ENCODE measurements around the gene TTC39B.
"Not testable (repeated sequence)": the region's sequence is repeated elsewhere in the genome, so short reads cannot be mapped to it uniquely, and the experiment has no call there.

Gene TTC39B

DNA sequence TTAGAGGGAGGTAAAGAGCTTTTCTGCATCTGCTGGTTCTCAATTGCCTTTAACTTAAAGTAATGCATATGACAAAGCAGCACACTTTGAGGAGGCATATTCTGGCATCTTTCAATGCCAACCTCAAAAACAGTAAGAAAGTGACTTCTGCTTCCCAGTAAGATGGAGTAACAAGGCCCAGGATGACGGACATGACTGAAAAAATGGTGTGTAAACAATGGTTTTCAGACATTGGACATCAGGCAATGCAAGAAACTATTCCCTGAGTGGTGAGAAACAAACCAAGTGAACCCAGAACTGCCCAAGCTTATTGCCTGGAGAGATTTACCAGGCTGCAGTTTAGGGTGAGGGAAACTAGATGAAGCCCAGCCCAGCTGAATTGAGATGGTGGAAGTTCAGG, 39.8 kb upstream of the TTC39B start:
- no peak overlapping the region for H3K4me3 ChIP-seq (ENCODE audit: low read length)
- DNase-seq (ENCODE audit: low read depth): no peak
- TF ChIP-seq, protein P1, sequence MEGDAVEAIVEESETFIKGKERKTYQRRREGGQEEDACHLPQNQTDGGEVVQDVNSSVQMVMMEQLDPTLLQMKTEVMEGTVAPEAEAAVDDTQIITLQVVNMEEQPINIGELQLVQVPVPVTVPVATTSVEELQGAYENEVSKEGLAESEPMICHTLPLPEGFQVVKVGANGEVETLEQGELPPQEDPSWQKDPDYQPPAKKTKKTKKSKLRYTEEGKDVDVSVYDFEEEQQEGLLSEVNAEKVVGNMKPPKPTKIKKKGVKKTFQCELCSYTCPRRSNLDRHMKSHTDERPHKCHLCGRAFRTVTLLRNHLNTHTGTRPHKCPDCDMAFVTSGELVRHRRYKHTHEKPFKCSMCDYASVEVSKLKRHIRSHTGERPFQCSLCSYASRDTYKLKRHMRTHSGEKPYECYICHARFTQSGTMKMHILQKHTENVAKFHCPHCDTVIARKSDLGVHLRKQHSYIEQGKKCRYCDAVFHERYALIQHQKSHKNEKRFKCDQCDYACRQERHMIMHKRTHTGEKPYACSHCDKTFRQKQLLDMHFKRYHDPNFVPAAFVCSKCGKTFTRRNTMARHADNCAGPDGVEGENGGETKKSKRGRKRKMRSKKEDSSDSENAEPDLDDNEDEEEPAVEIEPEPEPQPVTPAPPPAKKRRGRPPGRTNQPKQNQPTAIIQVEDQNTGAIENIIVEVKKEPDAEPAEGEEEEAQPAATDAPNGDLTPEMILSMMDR (conservative IDR thresholded peaks at IDR 0.05; ENCODE audit: low read length): no peak

DNA sequence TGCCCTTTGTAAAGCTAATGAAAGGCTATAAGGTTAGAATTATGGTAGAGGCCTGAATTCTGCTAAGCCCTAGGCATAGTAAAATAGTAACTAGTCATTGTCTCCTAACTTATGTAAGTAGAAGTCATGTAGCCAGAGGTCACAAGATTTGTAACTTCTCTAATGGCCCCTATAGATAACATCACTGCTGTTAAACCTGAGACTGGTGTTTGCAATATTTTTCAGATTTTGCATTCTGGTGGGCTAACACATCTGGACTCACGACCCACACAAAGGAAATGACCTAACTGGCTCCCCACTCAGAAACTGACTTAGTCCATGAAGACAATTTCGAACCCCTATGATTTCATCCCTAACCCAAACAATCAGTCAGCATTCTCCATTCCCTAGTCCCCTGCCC, 37.2 kb upstream of the TTC39B start:
- DNase-seq (ENCODE audit: low read depth): no peak
- no peak overlapping the region for H3K4me3 ChIP-seq (ENCODE audit: low read length)
- TF ChIP-seq, protein P1 (conservative IDR thresholded peaks at IDR 0.05; ENCODE audit: low read length): no peak

DNA sequence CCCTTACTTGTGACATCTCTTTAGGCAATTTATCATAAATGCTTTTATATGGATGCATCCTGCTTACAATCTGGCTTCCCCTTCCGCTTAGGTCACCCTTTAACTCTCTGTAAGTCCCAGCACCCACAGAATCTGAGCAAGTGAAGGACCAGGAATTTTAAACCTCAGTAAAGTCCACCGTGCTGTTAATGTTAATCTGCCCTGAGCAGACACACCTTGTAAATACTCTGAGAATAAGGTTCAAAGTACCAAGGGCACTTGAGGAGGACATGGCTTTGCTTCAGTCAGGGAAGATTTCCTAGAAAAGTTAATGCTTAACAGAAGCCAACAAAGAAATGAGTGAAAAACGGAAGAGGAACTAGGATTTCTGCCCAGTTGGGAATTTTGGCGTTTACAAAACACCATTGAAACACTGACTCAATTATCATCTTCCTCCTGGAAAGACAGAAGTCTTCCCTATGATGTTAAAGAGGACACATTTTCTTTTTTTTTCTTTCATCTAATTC, 26.4 kb upstream of the TTC39B start:
- no peak overlapping the region for H3K4me3 ChIP-seq (ENCODE audit: low read length)
- TF ChIP-seq, protein P1 (conservative IDR thresholded peaks at IDR 0.05; ENCODE audit: low read length): no peak
- no peak for DNase-seq (ENCODE audit: low read depth)

DNA sequence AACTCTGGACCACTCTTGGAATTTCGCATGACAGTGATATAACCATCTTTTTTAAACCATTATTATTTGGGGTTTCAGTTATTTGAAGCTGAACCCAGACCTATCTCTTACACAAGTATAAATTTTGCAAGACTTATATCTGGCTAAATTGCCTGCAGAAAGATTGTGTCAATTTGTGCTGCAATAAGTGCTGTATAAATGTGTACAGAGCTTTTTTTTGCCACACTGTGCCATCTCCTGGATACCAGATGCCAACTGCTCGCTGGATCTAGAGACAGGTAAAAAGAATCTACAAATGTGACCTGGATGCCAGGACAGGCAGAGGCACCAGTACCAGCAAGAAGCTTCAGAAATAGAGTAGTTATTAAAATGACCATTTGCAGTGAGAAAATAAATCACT, 25.9 kb upstream of the TTC39B start:
- no peak overlapping the region for H3K4me3 ChIP-seq (ENCODE audit: low read length)
- TF ChIP-seq, protein P1 (conservative IDR thresholded peaks at IDR 0.05; ENCODE audit: low read length): no peak
- DNase-seq (ENCODE audit: low read depth): no peak

DNA sequence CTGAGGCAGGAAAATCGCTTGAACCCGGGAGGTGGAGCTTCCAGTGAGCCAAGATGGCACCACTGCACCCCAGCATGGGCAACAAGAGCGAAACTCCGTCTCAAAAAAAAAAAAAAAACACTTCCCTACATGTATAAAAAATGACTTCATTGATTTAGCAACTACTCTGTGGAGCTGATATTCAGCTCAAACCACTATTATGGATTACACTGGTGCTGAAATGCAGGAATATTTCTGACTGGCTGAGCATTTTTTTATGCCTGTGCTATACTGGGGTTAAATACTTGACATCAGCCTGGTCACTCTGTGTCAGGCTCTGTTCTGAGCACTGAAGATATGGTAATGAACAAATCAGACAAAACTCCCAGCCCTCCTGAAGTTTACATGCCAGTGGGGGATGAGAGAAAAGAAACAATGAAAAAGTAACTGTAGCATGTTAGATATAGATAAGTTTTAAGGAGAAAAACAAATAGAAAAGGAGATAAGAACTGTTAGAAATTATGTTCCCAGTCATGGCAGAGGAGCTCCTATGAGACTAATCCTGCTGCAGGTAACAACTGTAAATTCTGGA, 22.6 kb upstream of the TTC39B start:
- no peak for DNase-seq (ENCODE audit: low read depth)
- H3K4me3 ChIP-seq (ENCODE audit: low read length): no peak overlapping the region
- TF ChIP-seq, protein P1 (conservative IDR thresholded peaks at IDR 0.05; ENCODE audit: low read length): no peak

DNA sequence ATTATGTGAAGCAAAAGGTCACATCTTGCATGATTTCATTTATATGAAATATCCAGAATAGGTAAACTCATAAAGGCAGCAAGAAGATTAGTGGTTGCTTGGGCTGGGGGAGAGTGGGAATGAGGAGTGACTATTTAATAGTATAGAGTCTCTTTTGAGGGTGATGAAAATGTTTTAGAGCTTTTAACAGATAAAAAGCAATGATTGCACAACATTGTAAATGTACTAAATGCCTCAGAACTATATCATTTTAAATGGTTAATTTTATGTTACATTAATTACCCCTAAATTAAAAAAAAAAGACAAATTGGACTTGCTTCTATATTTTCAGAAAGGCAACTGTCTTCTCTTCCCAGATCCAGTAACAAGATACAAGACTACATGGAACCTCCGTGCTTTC, 21.9 kb upstream of the TTC39B start:
- DNase-seq (ENCODE audit: low read depth): no peak
- TF ChIP-seq, protein P1 (conservative IDR thresholded peaks at IDR 0.05; ENCODE audit: low read length): no peak

DNA sequence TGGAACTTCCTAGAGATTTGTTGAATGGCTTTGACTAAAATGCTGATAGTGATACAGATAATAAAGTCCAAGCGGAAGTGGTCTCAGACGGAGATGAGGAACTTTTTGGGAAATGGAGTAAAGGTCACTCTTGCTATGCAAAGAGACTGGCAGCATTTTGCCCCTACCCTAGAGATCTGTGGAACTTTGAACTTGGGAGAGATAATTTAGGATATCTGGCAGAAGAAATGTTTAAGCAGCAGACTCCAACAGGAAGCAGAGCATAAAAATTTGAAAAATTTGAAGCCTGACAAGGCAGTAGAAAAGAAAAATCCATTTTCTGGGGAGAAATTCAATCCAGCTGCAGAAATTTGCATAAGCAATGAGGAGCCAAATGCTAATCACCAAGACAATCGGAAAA, 15.7 kb upstream of the TTC39B start:
- not testable (repeated sequence) for H3K4me3 ChIP-seq (ENCODE audit: low read length); DNase-seq (ENCODE audit: low read depth)

More for the DNA sequence above, 21.9 kb upstream of the TTC39B start:
- H3K4me3 ChIP-seq (ENCODE audit: low read length): no peak overlapping the region

DNA sequence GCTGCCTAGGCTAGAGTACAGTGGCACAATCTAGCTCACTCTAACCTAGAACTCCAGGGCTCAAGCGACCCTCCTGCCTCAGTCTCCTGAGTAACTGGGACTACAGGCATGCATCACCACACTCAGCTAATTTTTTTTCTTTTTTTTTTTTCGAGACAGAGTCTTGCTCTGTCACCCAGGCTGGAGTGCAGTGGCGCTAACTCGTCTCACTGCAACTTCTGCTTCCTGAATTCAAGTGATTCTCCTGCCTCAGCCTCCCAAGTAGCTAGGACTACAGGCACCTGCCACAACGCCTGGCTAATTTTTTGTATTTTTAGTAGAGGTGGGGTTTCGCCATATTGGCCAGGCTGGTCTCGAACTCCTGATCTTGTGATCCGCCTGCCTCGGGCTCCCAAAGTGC, 12.6 kb upstream of the TTC39B start:
- not testable (repeated sequence) for DNase-seq (ENCODE audit: low read depth)

More for the DNA sequence above, 12.6 kb upstream of the TTC39B start:
- not testable (repeated sequence) for H3K4me3 ChIP-seq (ENCODE audit: low read length)

Data from AG10803 (cell line).